ENCODE data around the gene DDAH1. TPM values are rescaled to one million over a fixed set of nuclear protein-coding genes. Genes with fewer than 3 reads are reported as not detected.

Gene DDAH1
- total and polyA plus RNA-seq, 2 of the 8 experiments (the other 6 are each of a cell fraction or from before 2014, with no cell fraction given) = 22.8 to 54.5 TPM

DNA sequence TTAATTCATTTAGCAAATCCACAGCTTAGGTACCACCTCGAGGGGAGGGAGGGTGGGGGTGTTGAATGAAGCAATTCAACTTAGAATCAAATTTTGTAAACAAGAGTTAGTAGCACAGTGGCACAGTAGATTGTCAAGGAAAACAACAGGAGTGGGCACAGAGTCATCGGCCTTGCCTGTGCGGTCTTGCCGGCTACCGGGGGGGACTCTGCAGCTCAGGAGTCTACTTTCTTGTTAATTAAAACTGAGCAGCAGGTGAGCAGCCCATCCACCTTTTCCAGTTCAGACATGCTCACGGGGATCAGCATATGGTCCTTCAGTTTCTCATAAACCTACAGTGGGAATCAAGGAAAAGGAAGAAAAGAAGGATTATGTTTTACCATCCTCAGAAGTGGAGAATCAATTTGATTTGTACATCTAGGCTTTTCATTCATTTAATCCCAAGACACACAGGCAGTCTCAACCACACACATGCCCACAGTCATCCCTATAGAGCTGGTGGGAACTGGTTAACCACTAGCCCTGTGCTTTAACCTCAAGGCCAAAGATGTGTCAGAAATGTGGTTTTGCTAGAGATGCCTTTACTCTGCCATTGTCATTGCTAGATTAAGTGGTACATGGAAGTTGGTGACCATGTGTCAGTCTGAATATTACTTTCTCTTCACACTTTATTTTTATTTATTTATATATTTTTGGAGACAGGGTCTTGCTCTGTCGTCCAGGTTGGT is 143.6 kb downstream of the DDAH1 start:
- Histone ChIP-seq H2BK5ac (ENCODE audit: low read depth, low read length) (no peak overlapping the region), H2BK15ac (ENCODE audit: low read length) (no peak overlapping the region), H3K27ac (ENCODE audit: low read depth, low read length) (no peak overlapping the region), H3K14ac (ENCODE audit: insufficient read length) (no peak overlapping the region), H3K18ac (ENCODE audit: extremely low read depth, low read length) (no peak overlapping the region), H3K79me2 (ENCODE audit: control insufficient read depth in 1 of 2, insufficient read depth in 2 of 2, low read length in 2 of 2) (no peaks in the 10 kb centered on the region), H3K23ac (ENCODE audit: insufficient read length) (no peak overlapping the region), H3K4ac (replicated peaks; ENCODE audit: insufficient read length, low read depth, low read length) (no peak overlapping the region), H3K56ac (replicated peaks; ENCODE audit: insufficient read length, low read depth, low read length) (no peak overlapping the region), H4K8ac (ENCODE audit: extremely low read depth, insufficient read depth, low read length) (no peak overlapping the region), H2AK5ac (ENCODE audit: low read depth, low read length) (no peak overlapping the region), H3K9me3 (ENCODE audit: insufficient read depth in 2 of 2, low read depth in 1 of 2, low read length in 1 of 2) (no peaks in the 10 kb centered on the region), H3K9ac (replicated peaks in 1 of 4; ENCODE audit: extremely low read depth in 1 of 4, low read depth in 3 of 4, low read length in 3 of 4) (no peak overlapping the region), H3K4me1 (replicated peaks in 1 of 4; ENCODE audit: control insufficient read depth in 3 of 4, insufficient read depth in 4 of 4, low read length in 3 of 4) (peaks cover 0 to 8% (median 2%) of the 10 kb centered on the region in 4 experiments; a peak in 4 of 7 replicates), H4K5ac (ENCODE audit: insufficient read length, low read depth, low read length) (no peak overlapping the region), H4K20me1 (replicated peaks in 1 of 2; ENCODE audit: control insufficient read depth in 1 of 2, insufficient read depth in 2 of 2, low read length in 2 of 2) (no peaks in the 10 kb centered on the region), H2BK120ac (replicated peaks; ENCODE audit: low read depth, low read length) (no peak overlapping the region), H3K4me2 (ENCODE audit: insufficient read depth in 1 of 2, low read depth in 2 of 2, low read length in 2 of 2) (no peak overlapping the region), H3K36me3 (ENCODE audit: control insufficient read depth in 2 of 4, insufficient read depth in 4 of 4, low read length in 3 of 4) (no peaks in the 10 kb centered on the region; a peak in 1 of 8 replicates), H4K91ac (replicated peaks; ENCODE audit: insufficient read length, low read length) (no peak overlapping the region), H2BK20ac (ENCODE audit: low read length) (no peak overlapping the region), H3K27me3 (replicated peaks in 1 of 4; ENCODE audit: control insufficient read depth in 3 of 4, extremely low read depth in 1 of 4, insufficient read depth in 3 of 4, low read length in 3 of 4) (no peaks in the 10 kb centered on the region), H2AFZ (ENCODE audit: low read length) (no peak overlapping the region), H3K79me1 (ENCODE audit: low read depth, low read length) (no peaks in the 10 kb centered on the region), H3K4me3 (ENCODE audit: extremely low read depth in 1 of 4, insufficient read depth in 2 of 4, low read depth in 3 of 4, low read length in 4 of 4) (no peak overlapping the region), H3K23me2 (ENCODE audit: low read depth, low read length) (no peaks in the 10 kb centered on the region), H2BK12ac (ENCODE audit: low read depth, low read length) (no peak overlapping the region)
- ChIA-PET CTCF (ENCODE audit: partially characterized antibody) (interaction anchor here (0.7 to 1.3 kb wide), 2 partner anchors 12 to 38 kb away, joined by 3 read pairs; no protein-coding TSS in a partner anchor), POLR2A (ENCODE audit: partially characterized antibody) (interaction anchor here (0.6 to 1.2 kb wide), 3 partner anchors 26 to 259 kb away, joined by 3 to 4 read pairs (median 3); partner anchors contain the start of gene CCN1)
- WGBS, 2 experiments (ENCODE audit: extremely low coverage in 1 of 2, insufficient coverage in 1 of 2, insufficient read length in 1 of 2, insufficient replicate concordance in 2 of 2, low coverage in 1 of 2, low lambda C conversion rate in 2 of 2, missing lambda C conversion rate in 1 of 2) = 89% methylated on average over 7 of the region's 7 CpGs; no CpG with 5 or more reads in 1 of the 2 experiments
- FAIRE-seq (no peak), DNase-seq (ENCODE audit: low read depth in 1 of 2, low spot score in 2 of 2) (no peak)
- TF ChIP-seq HDAC6 (IDR thresholded peaks at IDR 0.05; ENCODE audit: low read depth, low read length) (no peak), TCF12 (IDR thresholded peaks at IDR 0.05; ENCODE audit: low read depth, low read length) (no peak), RXRA (IDR thresholded peaks at IDR 0.05; ENCODE audit: insufficient read depth, low read depth, low read length) (no peak), SP4 (IDR thresholded peaks at IDR 0.05; ENCODE audit: low read length) (no peak), CBX5 (IDR thresholded peaks at IDR 0.05; ENCODE audit: low read depth, low read length) (no peak)
- TF ChIP-seq, protein P1, sequence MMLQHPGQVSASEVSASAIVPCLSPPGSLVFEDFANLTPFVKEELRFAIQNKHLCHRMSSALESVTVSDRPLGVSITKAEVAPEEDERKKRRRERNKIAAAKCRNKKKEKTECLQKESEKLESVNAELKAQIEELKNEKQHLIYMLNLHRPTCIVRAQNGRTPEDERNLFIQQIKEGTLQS (IDR thresholded peaks at IDR 0.05; ENCODE audit: insufficient read depth, low read depth, low read length) = no peak
